GM23338 (cell line): Measurements from ENCODE around the gene SNAI1. TPM values are rescaled to one million over a fixed set of nuclear protein-coding genes. Genes with fewer than 3 reads are reported as not detected.

Experiments used
- ATAC-seq: fragments of 200-7000 bp; cut with Tn5 transposase; 3 replicates; pipeline ENCODE4 v1.9.1; 2020
- DNase-seq: peaks from one replicate; pipeline ENCODE4 v3.0.0-alpha.2; 2015; ENCODE audit warnings: low spot score
- H2AFZ ChIP-seq: fragments of 200-600 bp; sonication (generic); 2 replicates; pipeline ENCODE4 v1.8.0; 2016; ENCODE audit warnings: antibody characterized with exemption, mild to moderate bottlenecking, moderate library complexity
- H3F3A ChIP-seq: fragments of 200-600 bp; sonication (generic); replicated peaks from 2 replicates; pipeline ENCODE4 v1.8.0; 2017; ENCODE audit warnings: antibody characterized with exemption, mixed run types, low read depth
- H3K27ac ChIP-seq: fragments of 200-600 bp; sonication (generic); 2 replicates; pipeline ENCODE4 v1.6.1; 2016; ENCODE audit warnings: low read depth
- H3K27me3 ChIP-seq: fragments of 200-600 bp; sonication (generic); 2 replicates; pipeline ENCODE4 v1.8.0; 2016; ENCODE audit warnings: mild to moderate bottlenecking, mixed run types, moderate library complexity; ENCODE audit not compliant: insufficient read depth
- H3K36me3 ChIP-seq: fragments of 200-600 bp; sonication (generic); 2 replicates; pipeline ENCODE4 v1.8.0; 2016; ENCODE audit warnings: mild to moderate bottlenecking; ENCODE audit not compliant: insufficient read depth
- H3K4me1 ChIP-seq: fragments of 200-600 bp; sonication (generic); 2 replicates; pipeline ENCODE4 v1.8.0; 2016; ENCODE audit warnings: mild to moderate bottlenecking, moderate library complexity; ENCODE audit not compliant: insufficient read depth
- H3K4me2 ChIP-seq: fragments of 200-600 bp; sonication (generic); 2 replicates; pipeline ENCODE4 v1.7.1; 2017; ENCODE audit warnings: mixed run types
- H3K4me3 ChIP-seq: fragments of 200-600 bp; sonication (generic); 2 replicates; pipeline ENCODE4 v1.6.1; 2016; ENCODE audit warnings: mixed run types
- H3K79me2 ChIP-seq: fragments of 200-600 bp; sonication (generic); replicated peaks from 2 replicates; pipeline ENCODE4 v1.8.0; 2017; ENCODE audit warnings: mild to moderate bottlenecking; ENCODE audit not compliant: insufficient read depth
- H3K9me2 ChIP-seq: fragments of 200-600 bp; sonication (generic); 2 replicates; pipeline ENCODE4 v1.8.0; 2017; ENCODE audit not compliant: insufficient read depth
- H4K20me1 ChIP-seq: fragments of 200-600 bp; sonication (generic); replicated peaks from 2 replicates; pipeline ENCODE4 v1.8.0; 2017; ENCODE audit warnings: mild to moderate bottlenecking; ENCODE audit not compliant: insufficient read depth
- H3K27ac Mint-ChIP-seq: 2 replicates; pipeline ENCODE4 v1.8.0; 2020; ENCODE audit warnings: inconsistent platforms, mild to moderate bottlenecking, moderate library complexity, mixed read lengths
- H3K27me3 Mint-ChIP-seq: 3 replicates; pipeline ENCODE4 v1.8.0; 2022; ENCODE audit warnings: low read depth, mild to moderate bottlenecking, moderate library complexity, mixed read lengths, inconsistent platforms; ENCODE audit not compliant: insufficient read depth, poor library complexity
- H3K36me3 Mint-ChIP-seq: 3 replicates; pipeline ENCODE4 v1.8.0; 2021; ENCODE audit warnings: low read depth, mild to moderate bottlenecking, inconsistent platforms, moderate library complexity, mixed read lengths
- H3K4me1 Mint-ChIP-seq: 3 replicates; pipeline ENCODE4 v1.8.0; 2020; ENCODE audit warnings: mild to moderate bottlenecking, inconsistent platforms, mixed read lengths
- H3K4me3 Mint-ChIP-seq: 3 replicates; pipeline ENCODE4 v1.8.0; 2021; ENCODE audit warnings: moderate library complexity, mild to moderate bottlenecking, inconsistent platforms, mixed read lengths
- H3K9me3 Mint-ChIP-seq: 3 replicates; pipeline ENCODE4 v1.8.0; 2020; ENCODE audit warnings: moderate library complexity, mild to moderate bottlenecking, inconsistent platforms, mixed read lengths
- ETS1 ChIP-seq: IDR thresholded peaks from 2 replicates; pipeline ENCODE4 v1.6.1; 2016; ENCODE audit warnings: antibody characterized with exemption
- EZH2 ChIP-seq: fragments of 200-600 bp; sonication (generic); IDR thresholded peaks from one replicate; pipeline ENCODE4 v1.8.0; 2017; ENCODE audit warnings: antibody characterized with exemption, mild to moderate bottlenecking, low read depth; ENCODE audit not compliant: unreplicated experiment
- JUNB ChIP-seq: IDR thresholded peaks from one replicate; pipeline ENCODE4 v1.6.1; 2016; ENCODE audit warnings: antibody characterized with exemption; ENCODE audit not compliant: unreplicated experiment
- NANOG ChIP-seq: IDR thresholded peaks from 2 replicates; pipeline ENCODE4 v1.6.1; 2016; ENCODE audit warnings: antibody characterized with exemption, borderline replicate concordance
- POLR2AphosphoS5 ChIP-seq: IDR thresholded peaks from 2 replicates; pipeline ENCODE4 v1.6.1; 2016; ENCODE audit warnings: antibody characterized with exemption, low read depth
- STAT1 ChIP-seq: IDR thresholded peaks from one replicate; pipeline ENCODE4 v1.6.1; 2016; ENCODE audit warnings: antibody characterized with exemption; ENCODE audit not compliant: unreplicated experiment
- ZNF331 ChIP-seq: fragments of 250-450 bp; sonication (Bioruptor Pico); IDR thresholded peaks from 2 replicates; pipeline ENCODE4 v1.5.0; 2020; ENCODE audit warnings: low read depth, mild to moderate bottlenecking, moderate library complexity
- ZNF462 ChIP-seq: fragments of 250-450 bp; sonication (Bioruptor Pico); IDR thresholded peaks from 2 replicates; pipeline ENCODE4 v1.5.0; 2020; ENCODE audit warnings: mild to moderate bottlenecking, moderate library complexity
- polyA plus RNA-seq: library from polyadenylated mRNA; unstranded; fragments of >200 nt; fragmentation: Nextera tagmentation; extraction: Ambion mirVana; gene quantifications from 2 replicates; pipeline ENCODE4 v1.2.1, GENCODE V29; 2016
- total RNA-seq: library from RNA; depleted of rRNA; stranded (reverse); fragments of >200 nt; shearing (Covaris generic); gene quantifications from 2 replicates; pipeline ENCODE4 v1.2.3, GENCODE V29; 2014
- TF ChIP-seq, protein P1 (sequence below), 2 experiments: fragments of 200-600 bp in 1 of 2; sonication (generic) in 1 of 2; conservative IDR thresholded peaks; 2 replicates each; pipeline versions ENCODE4 v1.5.1 to v1.6.1; 2016 to 2017; ENCODE audit warnings: antibody characterized with exemption in 2 of 2, low read depth in 2 of 2, mild to moderate bottlenecking in 2 of 2, moderate library complexity in 1 of 2

The SNAI1 gene
- total and polyA plus RNA-seq, 2 experiments from 2014 or later: 4.2 to 8.4 TPM

DNA sequence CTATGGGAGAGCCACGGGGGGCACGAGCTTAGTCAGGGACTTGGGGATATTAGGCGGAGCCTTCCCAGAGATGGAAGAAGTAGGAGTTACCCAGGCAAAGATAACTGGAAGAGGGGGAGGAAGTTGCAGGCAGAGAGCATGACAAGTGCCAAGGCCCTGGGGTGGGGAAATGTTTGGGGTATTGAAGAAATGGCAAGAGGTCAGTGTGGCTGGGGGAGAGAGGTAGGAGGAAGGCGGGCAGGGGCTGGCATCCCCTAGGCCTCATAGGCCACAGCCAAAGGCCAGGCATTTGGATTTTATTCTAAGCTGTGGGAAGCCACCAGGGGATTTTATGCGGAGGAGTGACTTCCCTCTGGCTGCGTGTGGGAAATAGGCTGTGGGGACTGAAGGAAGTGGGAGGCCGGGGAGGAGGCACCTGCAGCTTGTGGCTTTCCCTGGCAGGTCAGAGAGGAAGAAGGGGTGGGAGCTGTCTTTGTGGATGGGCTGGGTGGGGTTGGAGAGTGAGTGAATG lies 22.7 kb downstream of the SNAI1 start (continued):
- TF ChIP-seq ZNF462 (CRISPR knock-in tag) (no peak), EZH2 (no peak), ZNF331 (CRISPR knock-in tag) (no peak), JUNB (no peak)
- TF ChIP-seq, protein P1, sequence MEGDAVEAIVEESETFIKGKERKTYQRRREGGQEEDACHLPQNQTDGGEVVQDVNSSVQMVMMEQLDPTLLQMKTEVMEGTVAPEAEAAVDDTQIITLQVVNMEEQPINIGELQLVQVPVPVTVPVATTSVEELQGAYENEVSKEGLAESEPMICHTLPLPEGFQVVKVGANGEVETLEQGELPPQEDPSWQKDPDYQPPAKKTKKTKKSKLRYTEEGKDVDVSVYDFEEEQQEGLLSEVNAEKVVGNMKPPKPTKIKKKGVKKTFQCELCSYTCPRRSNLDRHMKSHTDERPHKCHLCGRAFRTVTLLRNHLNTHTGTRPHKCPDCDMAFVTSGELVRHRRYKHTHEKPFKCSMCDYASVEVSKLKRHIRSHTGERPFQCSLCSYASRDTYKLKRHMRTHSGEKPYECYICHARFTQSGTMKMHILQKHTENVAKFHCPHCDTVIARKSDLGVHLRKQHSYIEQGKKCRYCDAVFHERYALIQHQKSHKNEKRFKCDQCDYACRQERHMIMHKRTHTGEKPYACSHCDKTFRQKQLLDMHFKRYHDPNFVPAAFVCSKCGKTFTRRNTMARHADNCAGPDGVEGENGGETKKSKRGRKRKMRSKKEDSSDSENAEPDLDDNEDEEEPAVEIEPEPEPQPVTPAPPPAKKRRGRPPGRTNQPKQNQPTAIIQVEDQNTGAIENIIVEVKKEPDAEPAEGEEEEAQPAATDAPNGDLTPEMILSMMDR (conservative IDR thresholded peaks at IDR 0.05; ENCODE audit: low read depth in 2 of 2): no peak

GRCh38 chr20:50007369-50007768 lies 24.6 kb downstream of the SNAI1 start:
- peaks cover 14% of the 10 kb centered on the region for H3K27me3 Mint-ChIP-seq
- H2AFZ ChIP-seq: no peak overlapping the region
- H3F3A ChIP-seq: peaks cover 8% of the 10 kb centered on the region
- no peaks in the 10 kb centered on the region for H3K9me3 Mint-ChIP-seq
- H3K9me2 ChIP-seq: no peaks in the 10 kb centered on the region
- no peak overlapping the region for H3K27ac Mint-ChIP-seq
- 0 out of 2 replicates have a peak, but pooled peaks cover 3% of the 10 kb centered on the region for H3K4me1 ChIP-seq
- H4K20me1 ChIP-seq: no peaks in the 10 kb centered on the region
- ATAC-seq: no peak
- H3K4me3 ChIP-seq: no peak overlapping the region
- no peaks in the 10 kb centered on the region for H3K79me2 ChIP-seq
- peaks cover 15% of the 10 kb centered on the region for H3K27me3 ChIP-seq
- H3K36me3 ChIP-seq: no peaks in the 10 kb centered on the region
- DNase-seq: no peak
- H3K4me1 Mint-ChIP-seq: peaks cover 15% of the 10 kb centered on the region
- H3K27ac ChIP-seq: no peak overlapping the region
- no peak overlapping the region for H3K4me3 Mint-ChIP-seq
- H3K4me2 ChIP-seq: no peak overlapping the region
- no peaks in the 10 kb centered on the region for H3K36me3 Mint-ChIP-seq
- TF ChIP-seq EZH2 (no peak), NANOG (no peak), STAT1 (no peak), ZNF331 (CRISPR knock-in tag) (no peak), ETS1 (no peak), POLR2AphosphoS5 (no peak)
- TF ChIP-seq, protein P1 (conservative IDR thresholded peaks at IDR 0.05; ENCODE audit: low read depth in 2 of 2): no peak
